Stimulated activated memory B cell treated with anti-CD40 and anti-IgM and Interleukin-4, amounts not matched to agents 10 μg/mL and 1 μg/mL and 100 μg/mL, for 72 hours (primary cell): Measurements from ENCODE around the gene ABI3.
A peak's percentile ranks its signal among the peaks of the same experiment; 100 is the strongest.

Experiments used
- ATAC-seq: fragments of 150-1000 bp; cut with Tn5 transposase; 2 replicates; pipeline ENCODE4 v1.10.0; 2021
- H3K27ac Mint-ChIP-seq: one replicate; pipeline ENCODE4 v1.8.0; 2022; ENCODE audit warnings: mild to moderate bottlenecking, mixed read lengths
- H3K27me3 Mint-ChIP-seq: one replicate; pipeline ENCODE4 v1.8.0; 2022; ENCODE audit warnings: mixed read lengths
- H3K36me3 Mint-ChIP-seq: one replicate; pipeline ENCODE4 v1.8.0; 2022; ENCODE audit warnings: mixed read lengths
- H3K4me1 Mint-ChIP-seq: one replicate; pipeline ENCODE4 v1.8.0; 2022; ENCODE audit warnings: mixed read lengths
- H3K4me3 Mint-ChIP-seq: one replicate; pipeline ENCODE4 v1.8.0; 2022; ENCODE audit warnings: mild to moderate bottlenecking, moderate library complexity, mixed read lengths
- H3K9me3 Mint-ChIP-seq: one replicate; pipeline ENCODE4 v1.8.0; 2022; ENCODE audit warnings: mixed read lengths

The ABI3 gene

DNA sequence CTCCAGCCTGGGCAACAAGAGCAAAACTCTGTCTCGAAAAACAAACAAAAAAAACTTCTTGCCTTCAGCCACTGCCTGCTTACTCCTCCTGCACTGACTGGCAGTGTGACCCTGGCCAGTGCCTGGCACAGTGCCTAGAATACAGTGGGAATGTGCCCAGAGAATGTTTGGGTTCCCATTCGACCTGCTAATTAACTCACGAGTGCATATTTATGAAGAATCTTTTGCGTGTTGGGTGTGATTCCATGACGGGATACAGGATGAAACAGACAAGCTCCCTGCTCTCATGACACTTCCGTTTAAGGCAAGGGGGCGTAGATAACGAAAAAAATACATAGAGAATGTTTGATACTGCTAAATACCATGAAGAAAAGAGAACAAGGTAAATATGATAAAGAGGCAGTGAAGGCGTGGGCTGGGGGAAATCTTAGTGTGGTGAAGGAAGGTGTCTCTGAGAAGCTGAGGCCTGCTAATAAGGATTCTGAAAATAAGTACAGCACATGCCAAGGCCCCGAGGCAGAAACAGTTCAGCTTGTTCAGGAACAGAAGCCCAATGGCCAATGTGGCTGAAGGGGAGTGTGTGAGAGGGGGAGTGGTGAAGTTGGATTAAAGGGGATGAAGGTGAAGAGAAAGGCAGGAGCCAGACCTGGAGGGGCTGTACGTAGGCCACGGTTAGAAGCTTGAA is 4.3 kb downstream of the ABI3 start:
- ATAC-seq: no peak
- H3K27me3 Mint-ChIP-seq: no peaks in the 10 kb centered on the region
- H3K36me3 Mint-ChIP-seq: peaks cover 25% of the 10 kb centered on the region
- H3K4me3 Mint-ChIP-seq: peak overlapping the region; percentile 85
- peaks cover 96% of the 10 kb centered on the region for H3K4me1 Mint-ChIP-seq
- peak overlapping the region; percentile 81 for H3K27ac Mint-ChIP-seq
- H3K9me3 Mint-ChIP-seq: peaks cover 3% of the 10 kb centered on the region

DNA sequence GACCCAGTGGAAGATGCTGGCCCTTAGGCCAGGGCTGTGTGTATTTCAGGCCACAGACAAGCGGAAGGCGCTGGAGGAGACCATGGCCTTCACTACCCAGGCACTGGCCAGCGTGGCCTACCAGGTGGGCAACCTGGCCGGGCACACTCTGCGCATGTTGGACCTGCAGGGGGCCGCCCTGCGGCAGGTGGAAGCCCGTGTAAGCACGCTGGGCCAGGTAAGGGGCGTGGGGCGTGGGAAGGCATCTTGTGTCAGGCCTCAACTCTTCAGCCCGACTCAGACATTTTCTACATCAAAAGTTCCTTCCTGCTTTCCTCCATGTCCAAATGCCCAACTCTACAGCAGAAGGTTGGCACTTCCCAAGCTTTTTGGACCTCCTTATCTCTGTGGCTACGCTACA is 6.0 kb downstream of the ABI3 start:
- H3K9me3 Mint-ChIP-seq: peaks cover 3% of the 10 kb centered on the region
- peak overlapping the region; percentile 32 for H3K4me3 Mint-ChIP-seq
- H3K27me3 Mint-ChIP-seq: no peaks in the 10 kb centered on the region
- ATAC-seq: no peak
- peak overlapping the region; percentile 74 for H3K27ac Mint-ChIP-seq
- peaks cover 30% of the 10 kb centered on the region for H3K36me3 Mint-ChIP-seq
- H3K4me1 Mint-ChIP-seq: peaks cover 86% of the 10 kb centered on the region

- Mint-ChIP-seq H3K9me3 (peaks cover 3% of the 10 kb centered on the region), H3K27ac (peak overlapping the region; percentile 74), H3K27me3 (no peaks in the 10 kb centered on the region), H3K4me1 (peaks cover 80% of the 10 kb centered on the region), H3K4me3 (no peak overlapping the region), H3K36me3 (peaks cover 32% of the 10 kb centered on the region)
- no peak for ATAC-seq
These were observed 6.6 kb downstream of the ABI3 start for GRCh38 chr17:49216953-49217650.

DNA sequence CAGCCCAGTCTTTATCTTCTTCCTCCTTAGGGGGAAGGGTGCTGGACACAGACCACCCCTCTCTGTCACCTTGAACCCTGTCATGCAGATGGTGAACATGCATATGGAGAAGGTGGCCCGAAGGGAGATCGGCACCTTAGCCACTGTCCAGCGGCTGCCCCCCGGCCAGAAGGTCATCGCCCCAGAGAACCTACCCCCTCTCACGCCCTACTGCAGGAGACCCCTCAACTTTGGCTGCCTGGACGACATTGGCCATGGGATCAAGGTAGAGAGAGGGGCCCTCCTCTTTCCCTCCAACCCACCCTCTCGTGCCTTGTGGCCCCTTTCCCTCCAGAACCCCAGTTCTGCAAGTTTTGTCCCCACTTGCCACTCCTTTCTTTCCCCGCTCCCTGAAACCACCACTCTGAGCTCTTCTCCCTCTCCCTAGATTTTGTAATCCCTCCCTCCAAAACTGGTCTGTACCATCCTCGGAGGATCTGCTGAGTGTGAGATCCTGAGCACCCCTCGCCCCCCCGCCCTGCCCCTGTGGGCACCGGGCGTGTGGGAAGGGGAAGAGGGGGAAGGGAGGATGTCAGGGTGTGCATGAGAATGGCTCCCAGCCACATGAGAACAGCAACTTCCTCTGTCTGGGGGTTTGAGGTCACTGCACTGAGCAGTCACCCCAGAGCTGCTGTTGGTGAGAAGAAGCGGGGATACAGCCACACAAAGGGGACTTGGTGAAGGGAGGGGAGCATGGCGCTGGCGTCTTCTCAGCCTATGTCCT is 7.3 kb downstream of the ABI3 start:
- ATAC-seq: peak; percentile 77
- H3K27me3 Mint-ChIP-seq: no peaks in the 10 kb centered on the region

DNA sequence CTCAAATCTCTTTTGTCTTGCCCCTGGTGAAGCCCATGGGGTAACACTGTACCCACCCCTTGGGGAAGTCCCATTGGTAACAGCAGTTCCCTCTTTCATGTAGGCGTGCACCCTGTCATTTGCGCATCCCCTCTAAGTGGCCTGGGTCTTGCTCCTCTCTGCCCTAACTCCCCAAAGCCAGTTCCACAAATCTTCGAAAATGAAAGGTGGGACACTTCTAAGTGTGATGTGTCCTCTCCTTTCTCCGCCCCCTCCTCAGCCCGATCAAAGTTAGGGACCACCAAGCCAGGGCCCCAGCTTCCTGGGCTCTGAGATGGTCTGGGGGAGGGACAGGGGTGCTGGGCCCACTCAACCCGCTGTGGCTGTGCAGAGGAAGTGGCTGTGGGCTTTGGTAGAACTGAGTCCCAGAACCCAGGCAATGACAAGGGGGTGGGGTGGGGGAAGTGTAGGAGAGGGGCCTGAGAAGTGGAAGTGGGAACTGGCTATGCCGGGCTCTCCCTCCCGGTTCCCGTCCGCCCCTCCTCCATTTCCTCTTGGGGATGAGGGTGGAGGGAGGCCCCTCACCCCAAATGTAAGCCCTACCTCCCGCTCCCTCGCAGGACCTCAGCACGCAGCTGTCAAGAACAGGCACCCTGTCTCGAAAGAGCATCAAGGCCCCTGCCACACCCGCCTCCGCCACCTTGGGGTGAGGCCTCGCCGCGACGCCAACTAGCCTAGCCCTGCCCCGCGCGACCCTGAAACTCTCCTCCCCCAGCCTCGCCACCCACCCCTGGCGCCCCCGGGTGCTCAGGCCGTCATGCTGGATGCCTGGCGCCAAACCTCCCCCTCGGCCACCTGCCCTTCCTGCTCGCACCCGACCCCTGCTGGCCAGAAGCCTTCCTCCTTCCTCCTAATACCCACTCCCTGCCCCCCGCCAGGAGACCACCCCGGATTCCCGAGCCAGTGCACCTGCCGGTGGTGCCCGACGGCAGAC is 8.7 kb downstream of the ABI3 start:
- Mint-ChIP-seq H3K4me3 (peak overlapping the region; percentile 71), H3K27ac (peak overlapping the region; percentile 74), H3K4me1 (peaks cover 75% of the 10 kb centered on the region), H3K9me3 (peaks cover 3% of the 10 kb centered on the region), H3K36me3 (peaks cover 47% of the 10 kb centered on the region), H3K27me3 (no peaks in the 10 kb centered on the region)
- ATAC-seq: peak; percentile 88

More for the DNA sequence above, 7.3 kb downstream of the ABI3 start:
- H3K36me3 Mint-ChIP-seq: peaks cover 40% of the 10 kb centered on the region
- peak overlapping the region; percentile 74 for H3K27ac Mint-ChIP-seq
- H3K9me3 Mint-ChIP-seq: peaks cover 3% of the 10 kb centered on the region
- peaks cover 75% of the 10 kb centered on the region for H3K4me1 Mint-ChIP-seq
- peak overlapping the region; percentile 74 for H3K4me3 Mint-ChIP-seq

DNA sequence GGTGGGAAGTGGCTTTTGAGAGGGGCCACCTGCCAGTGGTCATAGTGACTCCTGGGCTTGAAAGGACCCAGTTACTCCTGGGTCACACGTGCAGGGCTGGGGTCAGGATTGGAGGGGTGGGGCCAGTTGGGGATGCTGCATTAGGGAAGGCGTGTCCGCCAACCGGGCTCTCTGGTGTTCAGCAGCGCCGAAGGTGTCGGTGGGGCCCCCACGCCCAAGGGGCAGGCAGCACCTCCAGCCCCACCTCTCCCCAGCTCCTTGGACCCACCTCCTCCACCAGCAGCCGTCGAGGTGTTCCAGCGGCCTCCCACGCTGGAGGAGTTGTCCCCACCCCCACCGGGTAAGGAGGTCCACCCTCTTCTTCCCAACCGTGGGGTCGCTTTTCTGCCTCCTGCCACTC is 9.5 kb downstream of the ABI3 start:
- no peak for ATAC-seq
- H3K9me3 Mint-ChIP-seq: peaks cover 2% of the 10 kb centered on the region
- peak overlapping the region; percentile 74 for H3K27ac Mint-ChIP-seq
- H3K4me3 Mint-ChIP-seq: no peak overlapping the region
- H3K36me3 Mint-ChIP-seq: peaks cover 43% of the 10 kb centered on the region
- H3K4me1 Mint-ChIP-seq: peaks cover 75% of the 10 kb centered on the region
- no peaks in the 10 kb centered on the region for H3K27me3 Mint-ChIP-seq

- Mint-ChIP-seq H3K27me3 (no peaks in the 10 kb centered on the region), H3K36me3 (peaks cover 24% of the 10 kb centered on the region), H3K9me3 (no peaks in the 10 kb centered on the region), H3K27ac (no peak overlapping the region), H3K4me3 (no peak overlapping the region), H3K4me1 (peaks cover 65% of the 10 kb centered on the region)
- no peak for ATAC-seq
These were observed 12.6 kb downstream of the ABI3 start for GRCh38 chr17:49223168-49223516.

- H3K9me3 Mint-ChIP-seq: no peaks in the 10 kb centered on the region
- peaks cover 22% of the 10 kb centered on the region for H3K36me3 Mint-ChIP-seq
- H3K27ac Mint-ChIP-seq: no peak overlapping the region
- H3K4me3 Mint-ChIP-seq: peak overlapping the region; percentile 66
- ATAC-seq: no peak
- no peaks in the 10 kb centered on the region for H3K27me3 Mint-ChIP-seq
- H3K4me1 Mint-ChIP-seq: peaks cover 60% of the 10 kb centered on the region
These were observed 13.2 kb downstream of the ABI3 start for GRCh38 chr17:49223517-49224197.

- H3K27me3 Mint-ChIP-seq: peaks cover 4% of the 10 kb centered on the region
- peaks cover 22% of the 10 kb centered on the region for H3K36me3 Mint-ChIP-seq
- peak overlapping the region; percentile 66 for H3K4me3 Mint-ChIP-seq
- no peaks in the 10 kb centered on the region for H3K9me3 Mint-ChIP-seq
- peak; percentile 44 for ATAC-seq
- H3K27ac Mint-ChIP-seq: no peak overlapping the region
- H3K4me1 Mint-ChIP-seq: peaks cover 53% of the 10 kb centered on the region
These were observed 13.9 kb downstream of the ABI3 start for GRCh38 chr17:49224198-49224996.

GRCh38 chr17:49224997-49225337 is 14.5 kb downstream of the ABI3 start:
- peaks cover 53% of the 10 kb centered on the region for H3K4me1 Mint-ChIP-seq

DNA sequence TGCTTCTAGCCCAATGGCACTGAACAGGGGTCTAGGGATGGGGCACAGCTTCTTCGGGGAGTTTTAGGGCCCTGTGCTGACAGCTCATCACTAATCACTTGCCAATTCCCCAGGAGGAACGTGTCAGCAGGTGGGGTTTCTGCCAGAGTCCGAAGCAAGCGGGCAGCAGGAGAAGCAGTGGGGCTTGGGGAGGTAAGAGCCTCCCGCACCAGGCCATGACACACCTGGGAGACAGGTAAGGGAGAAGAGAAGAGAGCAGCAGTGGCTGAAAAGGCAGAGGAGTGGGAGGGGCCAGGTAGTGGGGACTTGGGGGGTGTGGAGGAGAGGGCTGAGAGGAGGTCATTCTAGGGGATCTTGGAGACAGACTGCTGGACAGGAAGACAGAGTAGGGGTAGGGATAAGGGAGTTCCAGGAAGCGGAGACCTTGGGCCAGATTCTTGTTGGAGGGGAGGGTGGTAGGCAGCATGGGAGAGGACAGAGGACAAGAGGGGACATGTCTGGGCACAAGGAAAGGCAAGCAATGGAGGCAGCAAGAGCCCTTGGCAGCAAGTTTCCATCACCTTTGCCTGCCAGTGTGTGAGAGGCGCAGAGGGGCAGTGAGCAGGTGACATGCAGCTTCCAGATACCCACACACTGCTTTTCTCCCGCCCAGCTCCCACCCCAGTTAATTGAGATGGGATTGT is 15.2 kb downstream of the ABI3 start:
- H3K27ac Mint-ChIP-seq: no peak overlapping the region
- H3K4me3 Mint-ChIP-seq: no peak overlapping the region
- ATAC-seq: no peak

More at GRCh38 chr17:49224997-49225337, 14.5 kb downstream of the ABI3 start:
- Mint-ChIP-seq H3K4me3 (peak overlapping the region; percentile 66), H3K27ac (no peak overlapping the region), H3K27me3 (peaks cover 9% of the 10 kb centered on the region), H3K9me3 (no peaks in the 10 kb centered on the region), H3K36me3 (peaks cover 22% of the 10 kb centered on the region)
- no peak for ATAC-seq

DNA sequence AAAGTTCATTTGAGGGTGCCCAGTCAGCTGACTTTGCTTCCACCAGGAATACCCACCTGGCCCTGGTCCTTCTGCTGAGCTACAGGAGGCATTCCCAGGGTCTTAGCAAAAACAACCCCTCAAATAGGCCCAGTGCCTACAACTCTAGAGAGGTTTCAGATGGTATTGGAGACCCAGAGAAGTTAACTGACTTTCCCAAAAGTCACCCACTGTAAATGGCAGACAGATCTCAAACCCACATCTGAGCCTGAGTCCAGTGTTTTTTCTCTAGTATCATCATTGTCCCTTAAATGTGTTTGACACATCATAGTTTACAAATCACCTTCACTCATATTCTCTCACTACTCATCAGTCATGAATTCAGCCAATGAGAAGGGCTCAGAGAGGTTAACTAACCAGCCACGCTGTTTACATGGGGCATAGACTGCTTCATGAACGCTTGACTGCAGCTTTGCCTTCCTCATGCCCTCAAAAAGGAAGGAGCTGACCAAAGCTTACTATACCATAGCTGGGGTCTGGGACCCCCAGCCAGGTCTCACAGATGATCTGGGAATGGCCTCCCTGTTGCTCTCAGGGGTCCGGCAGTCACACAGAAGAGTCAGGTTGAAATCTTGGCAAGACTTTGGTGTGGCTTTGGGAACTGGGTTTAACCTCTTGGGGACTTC is 16.4 kb downstream of the ABI3 start:
- Mint-ChIP-seq H3K4me3 (no peak overlapping the region), H3K9me3 (no peaks in the 10 kb centered on the region), H3K27ac (no peak overlapping the region), H3K36me3 (peaks cover 16% of the 10 kb centered on the region), H3K4me1 (peaks cover 62% of the 10 kb centered on the region), H3K27me3 (peaks cover 10% of the 10 kb centered on the region)
- ATAC-seq: no peak

More for the DNA sequence above, 15.2 kb downstream of the ABI3 start:
- no peaks in the 10 kb centered on the region for H3K9me3 Mint-ChIP-seq
- H3K27me3 Mint-ChIP-seq: peaks cover 10% of the 10 kb centered on the region
- peaks cover 17% of the 10 kb centered on the region for H3K36me3 Mint-ChIP-seq
- peaks cover 52% of the 10 kb centered on the region for H3K4me1 Mint-ChIP-seq
